Measurements from ENCODE around the gene PAGR1.

Gene PAGR1

DNA sequence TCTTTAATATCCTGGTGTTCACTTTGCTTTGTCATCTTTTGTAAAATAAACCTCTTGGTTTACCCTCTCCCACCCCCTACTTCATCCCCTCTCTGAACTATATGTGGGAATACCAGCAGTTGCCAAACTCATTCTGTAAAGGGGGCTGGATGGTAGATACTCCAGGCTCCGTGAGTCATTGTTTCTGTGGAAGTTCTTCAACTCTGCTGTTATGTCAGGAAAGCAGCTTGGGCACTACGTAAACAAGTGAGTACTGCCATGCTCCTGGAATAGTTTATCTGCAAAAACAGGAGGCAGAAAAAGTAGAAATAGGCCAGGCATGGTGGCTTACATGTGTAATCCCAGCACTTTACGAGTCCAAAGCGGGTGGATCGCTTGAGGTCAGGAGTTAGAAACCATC, 21.9 kb downstream of the PAGR1 start:
- DNase-seq (ENCODE audit: low read depth) = no peak

GRCh38 chr16:29839822-29840221, 23.9 kb downstream of the PAGR1 start:
- DNase-seq (ENCODE audit: low read depth) = no peak

- DNase-seq (ENCODE audit: low read depth) = no peak
Observed at GRCh38 chr16:29840240-29840639, 24.3 kb downstream of the PAGR1 start.

DNA sequence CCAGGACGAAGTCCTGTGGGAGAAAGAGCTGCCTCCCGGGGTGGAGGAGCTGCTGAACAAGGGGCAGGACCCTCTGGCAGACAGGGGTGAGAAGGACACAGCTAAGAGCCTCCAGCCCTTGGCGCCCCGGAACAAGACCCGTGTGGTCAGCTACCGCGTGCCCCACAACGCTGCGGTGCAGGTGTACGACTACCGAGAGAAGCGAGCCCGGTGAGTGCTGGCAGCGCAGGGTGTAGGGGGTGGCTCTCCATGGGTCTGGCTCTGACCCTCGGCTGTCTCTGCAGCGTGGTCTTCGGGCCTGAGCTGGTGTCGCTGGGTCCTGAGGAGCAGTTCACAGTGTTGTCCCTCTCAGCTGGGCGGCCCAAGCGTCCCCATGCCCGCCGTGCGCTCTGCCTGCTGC, 25.7 kb downstream of the PAGR1 start:
- no peak for DNase-seq (ENCODE audit: low read depth)

GRCh38 chr16:29842732-29843346, 26.9 kb downstream of the PAGR1 start:
- DNase-seq (ENCODE audit: low read depth) = no peak

GRCh38 chr16:29843931-29844330, 28.0 kb downstream of the PAGR1 start:
- no peak for DNase-seq (ENCODE audit: low read depth)

DNA sequence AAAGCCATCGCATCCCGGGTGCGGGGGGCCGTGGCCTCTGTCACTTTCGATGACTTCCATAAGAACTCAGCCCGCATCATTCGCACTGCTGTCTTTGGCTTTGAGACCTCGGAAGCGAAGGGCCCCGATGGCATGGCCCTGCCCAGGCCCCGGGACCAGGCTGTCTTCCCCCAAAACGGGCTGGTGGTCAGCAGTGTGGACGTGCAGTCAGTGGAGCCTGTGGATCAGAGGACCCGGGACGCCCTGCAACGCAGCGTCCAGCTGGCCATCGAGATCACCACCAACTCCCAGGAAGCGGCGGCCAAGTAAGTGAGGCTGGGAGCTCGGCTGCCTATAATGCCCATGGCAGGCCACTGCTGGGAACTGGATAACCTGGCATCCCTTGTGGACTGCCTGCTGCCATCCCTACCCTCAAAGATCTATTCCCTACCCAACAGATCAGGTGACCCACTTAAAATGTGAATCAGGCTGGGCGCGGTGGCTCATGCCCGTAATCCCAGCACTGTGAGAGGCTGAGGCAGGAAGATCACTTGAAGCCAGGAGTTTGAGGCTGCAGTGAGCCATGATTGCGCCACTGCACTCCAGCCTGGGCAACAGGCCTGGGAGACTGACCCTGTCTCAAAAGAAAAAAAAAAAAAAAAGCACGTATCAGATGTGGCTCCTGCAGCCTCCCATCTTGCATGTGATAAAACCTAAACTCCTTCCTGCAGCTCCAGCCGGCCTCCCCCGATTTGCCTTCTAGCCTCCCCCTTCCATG, 28.8 kb downstream of the PAGR1 start:
- no peak for DNase-seq (ENCODE audit: low read depth)

DNA sequence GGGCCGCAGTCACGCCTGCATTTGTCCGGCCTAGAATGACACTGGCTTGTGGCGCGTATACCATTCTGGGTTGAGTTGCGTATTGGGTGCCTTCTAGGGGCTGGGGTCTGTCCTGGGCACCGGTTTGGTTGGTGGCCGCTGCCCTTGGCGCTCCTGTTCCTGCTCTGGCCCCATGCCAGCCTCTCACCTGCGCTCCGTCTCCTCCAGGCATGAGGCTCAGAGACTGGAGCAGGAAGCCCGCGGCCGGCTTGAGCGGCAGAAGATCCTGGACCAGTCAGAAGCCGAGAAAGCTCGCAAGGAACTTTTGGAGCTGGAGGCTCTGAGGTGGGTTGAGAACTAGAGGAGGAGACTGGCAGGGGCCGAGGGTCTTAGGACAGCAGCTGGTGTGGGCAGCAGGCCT, 29.7 kb downstream of the PAGR1 start:
- DNase-seq (ENCODE audit: low read depth) = no peak

DNA sequence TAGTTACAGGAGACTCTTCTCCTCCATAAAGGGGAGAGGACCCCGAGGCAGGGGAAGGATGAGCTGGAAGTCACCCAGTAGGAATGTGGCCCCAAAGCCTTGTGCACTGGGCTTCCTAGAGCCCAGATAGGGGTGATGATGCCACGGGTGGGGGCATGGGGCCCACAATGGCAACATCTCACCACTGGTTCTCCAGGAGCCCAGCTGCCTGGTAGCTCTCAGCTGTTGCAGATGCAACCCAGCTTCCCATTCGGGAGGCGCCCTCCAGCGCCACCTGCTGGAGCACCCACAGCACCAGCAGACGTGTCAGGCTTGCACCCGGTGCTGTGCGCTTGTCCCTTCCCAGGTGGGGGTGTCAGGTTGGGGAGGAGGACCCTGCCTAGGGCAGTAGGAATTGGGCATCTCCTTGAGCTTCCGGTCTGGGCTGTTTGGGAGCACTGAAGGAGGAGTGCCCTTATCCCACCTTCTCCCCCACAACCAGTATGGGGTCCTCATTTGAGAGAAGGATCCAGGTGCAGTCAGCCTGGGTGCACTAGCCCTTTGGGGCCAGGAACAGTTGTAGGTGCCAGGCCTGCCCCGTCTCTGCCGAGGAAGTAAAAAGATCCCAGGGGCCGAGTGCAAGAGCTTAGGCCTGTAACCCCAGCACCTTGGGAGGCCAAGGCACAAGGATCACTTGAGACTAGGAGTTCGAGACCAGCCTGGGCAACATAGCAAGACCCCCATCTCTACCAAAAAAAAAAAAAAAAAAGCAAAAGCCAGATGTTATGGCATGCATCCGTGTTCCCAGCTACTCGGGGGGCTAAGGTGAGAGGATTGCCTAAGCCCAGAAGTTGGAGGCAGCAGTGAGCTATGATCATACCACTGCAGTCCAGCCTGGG, 32.7 kb downstream of the PAGR1 start:
- DNase-seq (ENCODE audit: low read depth) = peak; percentile 76

- no peak for DNase-seq (ENCODE audit: low read depth)
Observed at GRCh38 chr16:29849505-29849904, 33.6 kb downstream of the PAGR1 start.

GRCh38 chr16:29850998-29851397, 35.0 kb downstream of the PAGR1 start:
- DNase-seq (ENCODE audit: low read depth) = no peak

GRCh38 chr16:29852654-29853053, 36.7 kb downstream of the PAGR1 start:
- no peak for DNase-seq (ENCODE audit: low read depth)

GRCh38 chr16:29854520-29855100, 38.7 kb downstream of the PAGR1 start:
- DNase-seq (ENCODE audit: low read depth) = no peak

- no peak for DNase-seq (ENCODE audit: low read depth)
Observed at GRCh38 chr16:29857133-29857760, 41.3 kb downstream of the PAGR1 start.

GRCh38 chr16:29858149-29858849, 42.3 kb downstream of the PAGR1 start:
- DNase-seq (ENCODE audit: low read depth) = no peak

DNA sequence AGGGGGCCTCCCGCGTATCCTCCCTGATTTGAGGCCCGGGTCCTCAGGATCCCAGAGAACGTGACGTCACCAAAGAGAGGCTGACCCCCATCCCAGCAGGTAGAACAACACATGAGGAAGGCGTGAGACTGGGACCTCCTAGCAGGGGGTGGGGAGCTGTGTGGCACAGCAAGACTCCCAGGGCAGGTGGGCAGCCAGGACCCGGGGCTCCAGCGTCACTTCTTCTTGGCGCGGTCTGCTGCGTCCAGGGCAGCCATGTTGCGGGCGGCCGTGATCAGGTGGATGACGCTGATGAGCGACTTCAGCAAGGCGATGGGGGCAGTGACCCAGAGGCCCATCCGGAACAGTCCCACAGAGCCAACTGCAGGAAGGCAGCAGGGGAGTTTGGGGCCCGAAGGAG, 43.0 kb downstream of the PAGR1 start:
- no peak for DNase-seq (ENCODE audit: low read depth)

DNA sequence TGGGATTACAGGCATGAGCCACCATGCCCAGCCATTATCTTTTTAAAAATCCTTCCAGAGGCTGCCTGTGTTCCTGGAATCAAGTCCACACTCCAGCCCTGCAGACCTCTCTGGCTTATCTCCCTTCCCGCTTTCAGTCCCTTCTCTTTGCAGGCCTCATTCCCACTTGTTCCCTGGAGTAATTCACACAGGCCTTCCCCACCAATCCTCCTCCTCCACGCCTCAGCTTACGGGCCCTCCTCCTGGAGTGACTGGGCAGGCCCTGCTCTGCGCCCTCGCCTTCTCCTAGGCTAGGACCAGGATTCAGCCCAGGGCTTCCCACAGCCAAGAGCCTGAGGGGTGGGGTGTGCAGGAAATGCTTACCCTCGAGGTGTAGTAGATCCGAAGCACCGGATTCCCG, 44.3 kb downstream of the PAGR1 start:
- DNase-seq (ENCODE audit: low read depth) = no peak

- DNase-seq (ENCODE audit: low read depth) = no peak
Observed at GRCh38 chr16:29862383-29862883, 46.5 kb downstream of the PAGR1 start.

DNA sequence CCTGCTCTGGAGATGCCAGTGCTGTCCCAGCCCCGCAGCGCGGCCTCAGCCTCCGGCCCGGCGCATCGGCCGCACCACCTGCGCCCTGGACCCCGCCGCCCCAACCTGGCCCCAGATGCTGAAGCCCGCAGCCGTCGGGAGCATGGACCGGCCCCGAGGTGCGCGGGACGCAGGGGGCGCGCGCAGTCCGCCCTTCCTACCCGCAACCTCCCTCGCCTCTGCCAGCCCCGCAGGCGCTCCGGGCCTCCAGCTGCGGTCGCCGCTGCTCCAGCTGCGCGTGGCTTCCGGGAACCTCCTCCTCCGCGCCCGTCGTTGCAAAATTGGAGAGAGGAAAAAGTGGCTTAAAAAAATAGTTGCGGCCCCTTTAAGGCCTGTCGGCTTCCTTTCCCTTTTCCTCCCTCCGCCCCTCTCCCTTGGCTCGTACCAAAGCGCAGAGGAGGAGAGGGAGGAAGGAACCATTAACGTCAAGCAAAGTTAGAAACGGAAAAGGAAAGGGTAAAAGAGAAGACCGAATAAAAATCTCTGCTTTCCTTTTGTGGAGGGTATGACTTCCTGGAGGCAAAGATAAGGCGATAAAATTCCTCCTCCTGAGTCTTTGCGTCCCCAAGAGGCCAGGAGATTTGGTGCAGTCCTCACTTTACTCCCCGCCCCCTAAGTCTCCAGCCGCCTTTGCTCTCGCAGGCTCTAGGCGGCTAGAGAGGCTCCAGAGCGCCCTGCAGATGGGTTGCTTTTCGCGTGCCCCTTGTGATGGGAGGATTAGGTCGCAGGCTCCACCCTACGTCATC, 47.1 kb downstream of the PAGR1 start, which contains the start of gene CDIPT:
Gene CDIPT (minus strand): TSS at position 343 of the 785 bp plus-strand sequence. CDS start 369 bp downstream, outside the sequence.
- peak; percentile 87 for DNase-seq (ENCODE audit: low read depth)

DNA sequence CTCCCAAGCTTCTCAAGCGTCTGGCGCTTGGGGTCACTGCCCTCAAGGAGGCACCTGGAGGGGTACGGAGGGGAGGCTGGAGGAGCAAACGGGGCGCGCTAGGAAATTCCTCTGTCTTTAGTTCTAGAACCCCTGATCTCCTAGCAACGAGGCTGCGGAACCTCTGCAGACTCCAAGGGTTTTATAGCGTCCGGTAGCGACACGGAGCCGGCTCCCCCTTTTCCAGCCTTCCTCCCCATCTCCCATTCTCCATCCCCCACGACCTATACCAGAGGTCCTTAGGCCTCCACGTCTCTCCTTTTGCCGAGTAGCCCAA, 47.7 kb downstream of the PAGR1 start:
- no peak for DNase-seq (ENCODE audit: low read depth)

Data from activated T-helper 9 cell treated with anti-CD3 and anti-CD28 coated beads, Interleukin-2, amount 50 U/mL, for 16 hours (primary cell).